ENCODE results near the gene TMEM101. TPM values are rescaled to one million over a fixed set of nuclear protein-coding genes. Genes with fewer than 3 reads are reported as not detected.
"Not testable (repeated sequence)": the region's sequence is repeated elsewhere in the genome, so short reads cannot be mapped to it uniquely, and the experiment has no call there.

The TMEM101 gene
- total and polyA plus RNA-seq, 2 donors (not counting 1 experiment from before 2014, with no cell fraction given): 16.3 to 25.3 TPM

DNA sequence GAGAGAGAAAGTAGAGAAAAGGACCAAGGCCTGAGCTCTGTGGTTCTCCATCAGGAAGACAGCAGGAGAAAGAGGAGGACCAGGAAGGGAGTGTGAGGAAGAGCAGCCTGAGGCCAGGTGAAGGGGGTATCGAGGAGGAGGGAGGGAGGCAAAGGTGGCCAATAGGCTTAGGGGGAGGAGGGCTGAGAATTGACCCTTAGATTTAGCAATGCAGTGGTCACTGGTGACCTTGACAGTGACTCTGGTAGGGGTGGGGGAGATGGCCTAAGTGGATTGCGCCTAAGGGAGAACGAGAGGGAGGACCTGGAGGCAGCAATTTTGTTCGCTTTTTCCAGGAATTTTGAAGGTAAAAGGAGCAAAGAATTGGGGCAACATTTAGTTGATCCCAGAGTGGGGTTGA is 15.7 kb downstream of the TMEM101 start:
- H3K36me3 ChIP-seq (replicated peaks in 1 of 2; ENCODE audit: control extremely low read depth in 1 of 2, control insufficient read depth in 1 of 2, extremely low read depth in 1 of 2, insufficient read depth in 2 of 2, low read length in 1 of 2): no peaks in the 10 kb centered on the region
- 84% methylated on average over 4 of the region's 4 CpGs for WGBS (ENCODE audit: insufficient coverage)
- peaks cover 0 to 24% (median 8%) of the 10 kb centered on the region in 4 experiments for H3K27me3 ChIP-seq (replicated peaks in 1 of 4; ENCODE audit: control extremely low read depth in 1 of 4, control insufficient read depth in 3 of 4, insufficient read depth in 4 of 4, low read length in 3 of 4)
- H3K4me1 ChIP-seq (ENCODE audit: control insufficient read depth in 2 of 2, insufficient read depth in 2 of 2, low read length in 2 of 2): peaks cover 8 to 9% of the 10 kb centered on the region in 2 donors
- ChIA-PET CTCF (no interaction called here), POLR2A (no interaction called here)
- TF ChIP-seq, protein P1, sequence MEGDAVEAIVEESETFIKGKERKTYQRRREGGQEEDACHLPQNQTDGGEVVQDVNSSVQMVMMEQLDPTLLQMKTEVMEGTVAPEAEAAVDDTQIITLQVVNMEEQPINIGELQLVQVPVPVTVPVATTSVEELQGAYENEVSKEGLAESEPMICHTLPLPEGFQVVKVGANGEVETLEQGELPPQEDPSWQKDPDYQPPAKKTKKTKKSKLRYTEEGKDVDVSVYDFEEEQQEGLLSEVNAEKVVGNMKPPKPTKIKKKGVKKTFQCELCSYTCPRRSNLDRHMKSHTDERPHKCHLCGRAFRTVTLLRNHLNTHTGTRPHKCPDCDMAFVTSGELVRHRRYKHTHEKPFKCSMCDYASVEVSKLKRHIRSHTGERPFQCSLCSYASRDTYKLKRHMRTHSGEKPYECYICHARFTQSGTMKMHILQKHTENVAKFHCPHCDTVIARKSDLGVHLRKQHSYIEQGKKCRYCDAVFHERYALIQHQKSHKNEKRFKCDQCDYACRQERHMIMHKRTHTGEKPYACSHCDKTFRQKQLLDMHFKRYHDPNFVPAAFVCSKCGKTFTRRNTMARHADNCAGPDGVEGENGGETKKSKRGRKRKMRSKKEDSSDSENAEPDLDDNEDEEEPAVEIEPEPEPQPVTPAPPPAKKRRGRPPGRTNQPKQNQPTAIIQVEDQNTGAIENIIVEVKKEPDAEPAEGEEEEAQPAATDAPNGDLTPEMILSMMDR (IDR thresholded peaks at IDR 0.05): no peak
- no peak for TF ChIP-seq EZH2 (IDR thresholded peaks at IDR 0.05; ENCODE audit: borderline replicate concordance, insufficient read depth, low read depth, low read length, poor library complexity, severe bottlenecking)
- Mint-ChIP-seq H3K27ac (no peak overlapping the region), H3K27me3 (peaks cover 27% of the 10 kb centered on the region), H3K9me3 (ENCODE audit: insufficient read depth) (no peaks in the 10 kb centered on the region), H3K4me1 (peaks cover 4% of the 10 kb centered on the region), H3K4me3 (no peak overlapping the region)
- DNase-seq (no peak), ATAC-seq (ENCODE audit: low read depth) (no peak)
- H3K27ac ChIP-seq (ENCODE audit: low read length in 2 of 2): no peak overlapping the region
- H3K9ac ChIP-seq (ENCODE audit: low read length): no peak overlapping the region
- intact Hi-C loops (cut with micrococcal nuclease): no loop called here
- H3K4me3 ChIP-seq (ENCODE audit: control extremely low read depth in 1 of 5, extremely low read depth in 1 of 5, insufficient read depth in 1 of 5, low read depth in 2 of 5, low read length in 4 of 5): no peak overlapping the region
- no peak overlapping the region for H2AFZ ChIP-seq (ENCODE audit: insufficient read depth, low read depth, low read length, poor library complexity, severe bottlenecking)
- no peaks in the 10 kb centered on the region for H4K20me1 ChIP-seq (ENCODE audit: control insufficient read depth, insufficient read depth, low read length, poor library complexity, severe bottlenecking)
- H3K79me2 ChIP-seq (ENCODE audit: control insufficient read depth, insufficient read depth, low read length): no peaks in the 10 kb centered on the region
- no peak overlapping the region for H3K4me2 ChIP-seq (replicated peaks; ENCODE audit: low read depth, low read length, poor library complexity, severe bottlenecking)
- H3K9me3 ChIP-seq (ENCODE audit: control extremely low read depth in 1 of 3, control insufficient read depth in 2 of 3, insufficient read depth in 1 of 3, low read length in 2 of 3): peaks cover 0 to 9% (median 0%) of the 10 kb centered on the region in 3 donors

- peaks cover 0 to 9% (median 0%) of the 10 kb centered on the region in 3 donors for H3K9me3 ChIP-seq (ENCODE audit: control extremely low read depth in 1 of 3, control insufficient read depth in 2 of 3, insufficient read depth in 1 of 3, low read length in 2 of 3)
- Mint-ChIP-seq H3K27me3 (peaks cover 27% of the 10 kb centered on the region), H3K9me3 (ENCODE audit: insufficient read depth) (no peaks in the 10 kb centered on the region), H3K4me3 (no peak overlapping the region), H3K27ac (no peak overlapping the region), H3K4me1 (peaks cover 3% of the 10 kb centered on the region)
- ChIA-PET POLR2A (no interaction called here), CTCF (no interaction called here)
- H3K36me3 ChIP-seq (replicated peaks in 1 of 2; ENCODE audit: control extremely low read depth in 1 of 2, control insufficient read depth in 1 of 2, extremely low read depth in 1 of 2, insufficient read depth in 2 of 2, low read length in 1 of 2): no peaks in the 10 kb centered on the region
- peaks cover 0 to 22% (median 8%) of the 10 kb centered on the region in 4 experiments for H3K27me3 ChIP-seq (replicated peaks in 1 of 4; ENCODE audit: control extremely low read depth in 1 of 4, control insufficient read depth in 3 of 4, insufficient read depth in 4 of 4, low read length in 3 of 4)
- no CpG with 5 or more reads among the region's 3 CpGs for WGBS (ENCODE audit: insufficient coverage)
- H3K4me1 ChIP-seq (ENCODE audit: control insufficient read depth in 2 of 2, insufficient read depth in 2 of 2, low read length in 2 of 2): peaks cover 8 to 9% of the 10 kb centered on the region in 2 donors
- H3K79me2 ChIP-seq (ENCODE audit: control insufficient read depth, insufficient read depth, low read length): no peaks in the 10 kb centered on the region
- TF ChIP-seq, protein P1 (IDR thresholded peaks at IDR 0.05): no peak
- TF ChIP-seq EZH2 (IDR thresholded peaks at IDR 0.05; ENCODE audit: borderline replicate concordance, insufficient read depth, low read depth, low read length, poor library complexity, severe bottlenecking): no peak
- no peak overlapping the region for H2AFZ ChIP-seq (ENCODE audit: insufficient read depth, low read depth, low read length, poor library complexity, severe bottlenecking)
- no peak overlapping the region for H3K27ac ChIP-seq (ENCODE audit: low read length in 2 of 2)
- no peak for DNase-seq
- H3K9ac ChIP-seq (ENCODE audit: low read length): no peak overlapping the region
- H3K4me2 ChIP-seq (replicated peaks; ENCODE audit: low read depth, low read length, poor library complexity, severe bottlenecking): no peak overlapping the region
- no peaks in the 10 kb centered on the region for H4K20me1 ChIP-seq (ENCODE audit: control insufficient read depth, insufficient read depth, low read length, poor library complexity, severe bottlenecking)
- intact Hi-C loops (cut with micrococcal nuclease): no loop called here
- no peak for ATAC-seq (ENCODE audit: low read depth)
- H3K4me3 ChIP-seq (ENCODE audit: control extremely low read depth in 1 of 5, extremely low read depth in 1 of 5, insufficient read depth in 1 of 5, low read depth in 2 of 5, low read length in 4 of 5): no peak overlapping the region
These were observed 16.2 kb downstream of the TMEM101 start for GRCh38 chr17:43998552-43998951.

GRCh38 chr17:43997180-43997579 is 17.6 kb downstream of the TMEM101 start:
- H3K4me2 ChIP-seq (replicated peaks; ENCODE audit: low read depth, low read length, poor library complexity, severe bottlenecking); intact Hi-C loops (cut with micrococcal nuclease); H3K4me1 ChIP-seq (ENCODE audit: control insufficient read depth in 2 of 2, insufficient read depth in 2 of 2, low read length in 2 of 2); H3K9ac ChIP-seq (ENCODE audit: low read length); H3K9me3 ChIP-seq (ENCODE audit: control extremely low read depth in 1 of 3, control insufficient read depth in 2 of 3, insufficient read depth in 1 of 3, low read length in 2 of 3); H3K4me1 Mint-ChIP-seq; H3K27ac Mint-ChIP-seq; DNase-seq; ATAC-seq (ENCODE audit: low read depth); H3K9me3 Mint-ChIP-seq (ENCODE audit: insufficient read depth); POLR2A ChIA-PET; H3K4me3 ChIP-seq (ENCODE audit: control extremely low read depth in 1 of 5, extremely low read depth in 1 of 5, insufficient read depth in 1 of 5, low read depth in 2 of 5, low read length in 4 of 5); H2AFZ ChIP-seq (ENCODE audit: insufficient read depth, low read depth, low read length, poor library complexity, severe bottlenecking); H3K79me2 ChIP-seq (ENCODE audit: control insufficient read depth, insufficient read depth, low read length); H3K4me3 Mint-ChIP-seq; H3K36me3 ChIP-seq (replicated peaks in 1 of 2; ENCODE audit: control extremely low read depth in 1 of 2, control insufficient read depth in 1 of 2, extremely low read depth in 1 of 2, insufficient read depth in 2 of 2, low read length in 1 of 2); H3K27ac ChIP-seq (ENCODE audit: low read length in 2 of 2); H4K20me1 ChIP-seq (ENCODE audit: control insufficient read depth, insufficient read depth, low read length, poor library complexity, severe bottlenecking): not testable (repeated sequence)
- peaks cover 0 to 22% (median 7%) of the 10 kb centered on the region in 4 experiments for H3K27me3 ChIP-seq (replicated peaks in 1 of 4; ENCODE audit: control extremely low read depth in 1 of 4, control insufficient read depth in 3 of 4, insufficient read depth in 4 of 4, low read length in 3 of 4)
- CTCF ChIA-PET: interaction anchor here (2.4 kb wide), 1 partner anchor 53 kb away, joined by 13 read pairs; no protein-coding TSS in a partner anchor
- 89% methylated on average over 5 of the region's 5 CpGs for WGBS (ENCODE audit: insufficient coverage)
- peaks cover 30% of the 10 kb centered on the region for H3K27me3 Mint-ChIP-seq

Measured in B cell (primary cell).